IMR-90 (cell line): ENCODE data around the gene CPHXL2. TPM values are rescaled to one million over a fixed set of nuclear protein-coding genes. Genes with fewer than 3 reads are reported as not detected.

Experiments used
- ATAC-seq: fragments of 200-7000 bp; cut with Tn5 transposase; 2 replicates; pipeline ENCODE4 v1.9.1; 2020; ENCODE audit warnings: low read depth, mild to moderate bottlenecking, moderate library complexity
- BruUV-seq: library from RNA; stranded (reverse); fragments of 400-500 nt; replicated peaks from 2 replicates; lab custom pipeline; 2021; lab: Mats Ljungman, UMichigan
- CTCF ChIA-PET: fragments of 300-600 bp; formaldehyde crosslinking; extraction: SDS; loops from one replicate; lab custom pipeline; 2021; ENCODE audit warnings: antibody characterized with exemption; lab: Yijun Ruan, JAX
- POLR2A ChIA-PET: fragments of 300-600 bp; sonication (Branson Sonifier 250); formaldehyde crosslinking; loops from one replicate; lab custom pipeline; 2022; ENCODE audit warnings: antibody characterized with exemption; ENCODE audit not compliant: unreplicated experiment; lab: Charles Lee
- DNase-seq: peaks from one replicate; pipeline ENCODE4 v3.0.0; 2013
- H2AFZ ChIP-seq: replicated peaks from 2 replicates; pipeline ENCODE3; 2013; ENCODE audit warnings: low read length, mild to moderate bottlenecking; ENCODE audit not compliant: poor library complexity
- H2AK5ac ChIP-seq: 2 replicates; pipeline ENCODE4 v1.6.1; 2013; ENCODE audit warnings: low read depth, low read length, inconsistent platforms
- H2AK9ac ChIP-seq: replicated peaks from 2 replicates; pipeline ENCODE3; 2013; ENCODE audit warnings: mild to moderate bottlenecking, low read depth, low read length, moderate library complexity; ENCODE audit not compliant: poor library complexity
- H2BK120ac ChIP-seq: 2 replicates; pipeline ENCODE4 v1.6.1; 2013; ENCODE audit warnings: low read depth, low read length, inconsistent platforms
- H2BK15ac ChIP-seq: 3 replicates; pipeline ENCODE4 v1.6.1; 2013; ENCODE audit warnings: low read depth, low read length, inconsistent platforms
- H2BK20ac ChIP-seq: 2 replicates; pipeline ENCODE4 v1.6.1; 2013; ENCODE audit warnings: low read depth, mild to moderate bottlenecking, inconsistent platforms, low read length, moderate library complexity
- H2BK5ac ChIP-seq: 2 replicates; pipeline ENCODE4 v1.6.1; 2013; ENCODE audit warnings: mild to moderate bottlenecking, low read depth, low read length, inconsistent platforms; ENCODE audit not compliant: poor library complexity, severe bottlenecking
- H3K14ac ChIP-seq: replicated peaks from 2 replicates; pipeline ENCODE4 v1.6.1; 2013; ENCODE audit warnings: low read depth, low read length, inconsistent platforms
- H3K18ac ChIP-seq: 2 replicates; pipeline ENCODE4 v1.6.1; 2013; ENCODE audit warnings: low read depth, low read length, control low read depth
- H3K23ac ChIP-seq: 2 replicates; pipeline ENCODE4 v1.6.1; 2013; ENCODE audit warnings: low read depth, low read length, inconsistent platforms
- H3K27ac ChIP-seq: 2 replicates; pipeline ENCODE4 v1.5.1; 2013; ENCODE audit warnings: mild to moderate bottlenecking, control low read depth, low read length; ENCODE audit not compliant: insufficient read depth
- H3K27me3 ChIP-seq: 2 replicates; pipeline ENCODE4 v1.6.1; 2013; ENCODE audit warnings: low read length; ENCODE audit not compliant: control insufficient read depth, insufficient read depth
- H3K36me3 ChIP-seq: 2 replicates; pipeline ENCODE4 v1.6.1; 2013; ENCODE audit warnings: low read length, mixed read lengths; ENCODE audit not compliant: control insufficient read depth, insufficient read depth
- H3K4ac ChIP-seq: 2 replicates; pipeline ENCODE4 v1.6.1; 2013; ENCODE audit warnings: low read depth, low read length, inconsistent platforms
- H3K4me1 ChIP-seq: 2 replicates; pipeline ENCODE4 v1.6.1; 2013; ENCODE audit warnings: low read length, mixed read lengths; ENCODE audit not compliant: control insufficient read depth, insufficient read depth
- H3K4me2 ChIP-seq: 2 replicates; pipeline ENCODE4 v1.6.1; 2013; ENCODE audit warnings: low read depth, mild to moderate bottlenecking, control low read depth, low read length, moderate library complexity
- H3K4me3 ChIP-seq: 2 replicates; pipeline ENCODE4 v1.5.1; 2013; ENCODE audit warnings: low read depth, mild to moderate bottlenecking, control low read depth, low read length, moderate library complexity; ENCODE audit not compliant: insufficient read depth
- H3K56ac ChIP-seq: 2 replicates; pipeline ENCODE4 v1.6.1; 2013; ENCODE audit warnings: low read length, inconsistent platforms; ENCODE audit not compliant: insufficient read depth; ENCODE audit errors: extremely low read depth
- H3K79me1 ChIP-seq, 2 experiments: 2 replicates each; pipeline ENCODE4 v1.6.1; 2013; ENCODE audit warnings: low read length in 2 of 2, inconsistent platforms in 1 of 2, low read depth in 1 of 2
- H3K9ac ChIP-seq: 2 replicates; pipeline ENCODE4 v1.6.1; 2013; ENCODE audit warnings: low read depth, low read length, control low read depth
- H3K9me1 ChIP-seq: 2 replicates; pipeline ENCODE4 v1.6.1; 2013; ENCODE audit warnings: low read length, inconsistent platforms; ENCODE audit not compliant: insufficient read depth
- H3K9me3 ChIP-seq: 2 replicates; pipeline ENCODE4 v1.6.1; 2013; ENCODE audit warnings: low read length; ENCODE audit not compliant: control insufficient read depth, insufficient read depth
- H4K20me1 ChIP-seq: 2 replicates; pipeline ENCODE4 v1.6.1; 2013; ENCODE audit warnings: low read length, inconsistent platforms; ENCODE audit not compliant: insufficient read depth
- H4K5ac ChIP-seq: 2 replicates; pipeline ENCODE4 v1.6.1; 2013; ENCODE audit warnings: mild to moderate bottlenecking, low read depth, low read length, control low read depth
- H4K8ac ChIP-seq, 2 experiments: 2 replicates each; pipeline ENCODE4 v1.6.1; 2013; ENCODE audit warnings: low read depth in 2 of 2, low read length in 2 of 2, control low read depth in 1 of 2, inconsistent platforms in 1 of 2
- H4K91ac ChIP-seq: 2 replicates; pipeline ENCODE4 v1.6.1; 2013; ENCODE audit warnings: low read depth, low read length, inconsistent platforms; ENCODE audit not compliant: insufficient read depth
- BHLHE40 ChIP-seq: fragments of 150-350 bp; IDR thresholded peaks from 2 replicates; pipeline ENCODE4 v1.6.1; 2016; ENCODE audit warnings: mild to moderate bottlenecking, low read depth, low read length
- CEBPB ChIP-seq: IDR thresholded peaks from 2 replicates; pipeline ENCODE4 v1.6.1; 2012; ENCODE audit warnings: low read depth, low read length, improper control_type of control experiment
- CHD1 ChIP-seq: IDR thresholded peaks from 2 replicates; pipeline ENCODE4 v1.6.1; 2012; ENCODE audit warnings: low read depth, low read length, improper control_type of control experiment
- CTCF ChIP-seq: conservative IDR thresholded peaks from 2 replicates; pipeline ENCODE4 v1.5.1; 2012; ENCODE audit warnings: mild to moderate bottlenecking, low read depth, low read length, improper control_type of control experiment
- ELK1 ChIP-seq: fragments of 150-350 bp; IDR thresholded peaks from 2 replicates; pipeline ENCODE4 v1.6.1; 2016; ENCODE audit warnings: low read depth, mild to moderate bottlenecking, low read length, moderate library complexity, borderline replicate concordance
- FOS ChIP-seq: fragments of 150-350 bp; IDR thresholded peaks from 2 replicates; pipeline ENCODE4 v1.6.1; 2016; ENCODE audit warnings: low read depth, low read length
- MAFK ChIP-seq: IDR thresholded peaks from 2 replicates; pipeline ENCODE4 v1.6.1; 2012; ENCODE audit warnings: low read depth, low read length, improper control_type of control experiment
- MAZ ChIP-seq: IDR thresholded peaks from 2 replicates; pipeline ENCODE4 v1.6.1; 2012; ENCODE audit warnings: low read depth, mild to moderate bottlenecking, low read length, improper control_type of control experiment, moderate library complexity, borderline replicate concordance
- MXI1 ChIP-seq: IDR thresholded peaks from 2 replicates; pipeline ENCODE4 v1.6.1; 2012; ENCODE audit warnings: low read depth, mild to moderate bottlenecking, low read length, moderate library complexity, borderline replicate concordance
- NFE2L2 ChIP-seq: fragments of 150-350 bp; IDR thresholded peaks from 2 replicates; pipeline ENCODE4 v1.6.1; 2016; ENCODE audit warnings: low read depth, mild to moderate bottlenecking, low read length
- POLR2A ChIP-seq: IDR thresholded peaks from 2 replicates; pipeline ENCODE4 v1.6.1; 2012; ENCODE audit warnings: mild to moderate bottlenecking, low read depth, low read length
- RAD21 ChIP-seq: IDR thresholded peaks from 2 replicates; pipeline ENCODE4 v1.6.1; 2012; ENCODE audit warnings: low read length, improper control_type of control experiment
- RCOR1 ChIP-seq: IDR thresholded peaks from 2 replicates; pipeline ENCODE4 v1.6.1; 2012; ENCODE audit warnings: mild to moderate bottlenecking, low read length, improper control_type of control experiment; ENCODE audit not compliant: insufficient replicate concordance
- RFX5 ChIP-seq: IDR thresholded peaks from 2 replicates; pipeline ENCODE4 v1.8.0; 2012; ENCODE audit warnings: low read depth, mild to moderate bottlenecking, low read length, moderate library complexity
- SMC3 ChIP-seq: fragments of 150-350 bp; IDR thresholded peaks from 2 replicates; pipeline ENCODE4 v1.6.1; 2016; ENCODE audit warnings: low read depth, mild to moderate bottlenecking, antibody characterized with exemption, low read length, moderate library complexity
- WGBS, 2 experiments: methylation state at CpG; one replicate each; pipeline versions ENCODE4 v1.1.5 to v1.1.7; 2013; ENCODE audit warnings: missing lambda C conversion rate in 2 of 2; ENCODE audit not compliant: insufficient read length in 1 of 2; ENCODE audit errors: extremely low coverage in 2 of 2; 5-methylcytosine and 5-hydroxymethylcytosine counted together
- dilution Hi-C: fragments of 300-500 bp; cut with HindIII; formaldehyde crosslinking; loops from one replicate; pipeline ENCODE4 v1.14.3; 2018; ENCODE audit warnings: low sequenced_read_pairs; ENCODE audit not compliant: unreplicated experiment
- in situ Hi-C: fragments of 300-500 bp; cut with MboI; formaldehyde crosslinking; loops from 3 replicates; pipeline ENCODE4 v1.14.3; 2019; ENCODE audit warnings: low sequenced_read_pairs, inconsistent platforms, mixed read lengths
- intact Hi-C: fragments of 100-400 bp; cut with micrococcal nuclease; formaldehyde crosslinking; loops from 2 replicates; pipeline ENCODE4 v1.10.0; 2022
- polyA plus RNA-seq, 3 experiments: library from polyadenylated mRNA; depleted of rRNA; stranded (reverse); fragments of >200 nt; gene quantifications; 2 replicates each; pipeline ENCODE4 v1.2.3, GENCODE V29; 2012; ENCODE audit warnings: low replicate concordance in 1 of 3
- total RNA-seq: library from RNA; depleted of rRNA; stranded (reverse); fragments of >200 nt; gene quantifications from 2 replicates; pipeline ENCODE4 v1.2.3, GENCODE V29; 2012
- TF ChIP-seq, protein P1 (sequence below): fragments of 150-350 bp; IDR thresholded peaks from 2 replicates; pipeline ENCODE4 v1.6.1; 2017; ENCODE audit warnings: mild to moderate bottlenecking, antibody characterized with exemption, low read length, low read depth

CPHXL2 gene
- total and polyA plus RNA-seq, 2 of the 4 experiments (the other 2 are of a cell fraction): not detected

GRCh38 chr16:75658175-75658574 lies 18.6 kb downstream of the CPHXL2 start:
- dilution Hi-C loops (no loop called here), in situ Hi-C loops (no loop called here), intact Hi-C loops (no loop called here)
- Histone ChIP-seq H2BK5ac (no peak overlapping the region), H3K79me1 (peaks cover 8 to 31% of the 10 kb centered on the region in 2 experiments), H2BK120ac (no peak overlapping the region), H3K4me2 (no peak overlapping the region), H3K14ac (no peak overlapping the region), H4K20me1 (peaks cover 17% of the 10 kb centered on the region), H2BK20ac (no peak overlapping the region), H4K5ac (no peak overlapping the region), H3K27me3 (no peaks in the 10 kb centered on the region), H2BK15ac (no peak overlapping the region), H3K4me1 (peaks cover 3% of the 10 kb centered on the region), H2AK9ac (no peak overlapping the region), H3K9me3 (no peaks in the 10 kb centered on the region), H3K36me3 (peaks cover 37% of the 10 kb centered on the region), H4K91ac (no peak overlapping the region), H3K18ac (no peak overlapping the region), H4K8ac (no peak overlapping the region), H3K27ac (no peak overlapping the region), H3K23ac (no peak overlapping the region), H3K4ac (no peak overlapping the region), H3K4me3 (no peak overlapping the region), H2AFZ (no peak overlapping the region), H3K56ac (no peak overlapping the region), H2AK5ac (no peak overlapping the region), H3K9me1 (peaks cover 6% of the 10 kb centered on the region), H3K9ac (no peak overlapping the region)
- ATAC-seq: no peak
- ChIA-PET POLR2A (no interaction called here), CTCF (no interaction called here)
- TF ChIP-seq FOS: no peak
- TF ChIP-seq RCOR1: no peak
- TF ChIP-seq NFE2L2: no peak
- no peak for TF ChIP-seq RAD21
- no peak for TF ChIP-seq MAZ
- no peak for TF ChIP-seq BHLHE40
- TF ChIP-seq CTCF: no peak
- TF ChIP-seq MAFK: no peak
- TF ChIP-seq SMC3: no peak
- TF ChIP-seq, protein P1, sequence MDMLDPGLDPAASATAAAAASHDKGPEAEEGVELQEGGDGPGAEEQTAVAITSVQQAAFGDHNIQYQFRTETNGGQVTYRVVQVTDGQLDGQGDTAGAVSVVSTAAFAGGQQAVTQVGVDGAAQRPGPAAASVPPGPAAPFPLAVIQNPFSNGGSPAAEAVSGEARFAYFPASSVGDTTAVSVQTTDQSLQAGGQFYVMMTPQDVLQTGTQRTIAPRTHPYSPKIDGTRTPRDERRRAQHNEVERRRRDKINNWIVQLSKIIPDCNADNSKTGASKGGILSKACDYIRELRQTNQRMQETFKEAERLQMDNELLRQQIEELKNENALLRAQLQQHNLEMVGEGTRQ: no peak
- no peak for TF ChIP-seq CEBPB
- no peak for TF ChIP-seq POLR2A
- no peak for TF ChIP-seq ELK1
- TF ChIP-seq CHD1: no peak
- TF ChIP-seq MXI1: no peak
- TF ChIP-seq RFX5: no peak
- no TSS peak for BruUV-seq
- no peak for DNase-seq
- WGBS, 2 experiments: no CpG with 5 or more reads among the region's 2 CpGs
